ENCODE measurements around the gene SH2D4B.

Gene SH2D4B

GRCh38 chr10:80501381-80501912 is 36.3 kb upstream of the SH2D4B start:
- peaks cover 92% of the 10 kb centered on the region for H3K4me1 Mint-ChIP-seq
- H3K36me3 Mint-ChIP-seq, result peaks cover 12% of the 10 kb centered on the region
- H3K27ac Mint-ChIP-seq, result peak overlapping the region; percentile 86
- DNase-seq (ENCODE audit: low spot score in 2 of 2) (no peak), ATAC-seq (no peak)
- peaks cover 5% of the 10 kb centered on the region for H3K9me3 Mint-ChIP-seq
- no peak overlapping the region for H3K4me3 Mint-ChIP-seq

GRCh38 chr10:80501913-80502521 is 35.7 kb upstream of the SH2D4B start:
- DNase-seq (ENCODE audit: low spot score in 2 of 2) (no peak), ATAC-seq (no peak)
- Mint-ChIP-seq H3K27ac (peak overlapping the region; percentile 86), H3K4me3 (no peak overlapping the region), H3K4me1 (peaks cover 87% of the 10 kb centered on the region), H3K36me3 (peaks cover 6% of the 10 kb centered on the region), H3K9me3 (no peaks in the 10 kb centered on the region)

DNA sequence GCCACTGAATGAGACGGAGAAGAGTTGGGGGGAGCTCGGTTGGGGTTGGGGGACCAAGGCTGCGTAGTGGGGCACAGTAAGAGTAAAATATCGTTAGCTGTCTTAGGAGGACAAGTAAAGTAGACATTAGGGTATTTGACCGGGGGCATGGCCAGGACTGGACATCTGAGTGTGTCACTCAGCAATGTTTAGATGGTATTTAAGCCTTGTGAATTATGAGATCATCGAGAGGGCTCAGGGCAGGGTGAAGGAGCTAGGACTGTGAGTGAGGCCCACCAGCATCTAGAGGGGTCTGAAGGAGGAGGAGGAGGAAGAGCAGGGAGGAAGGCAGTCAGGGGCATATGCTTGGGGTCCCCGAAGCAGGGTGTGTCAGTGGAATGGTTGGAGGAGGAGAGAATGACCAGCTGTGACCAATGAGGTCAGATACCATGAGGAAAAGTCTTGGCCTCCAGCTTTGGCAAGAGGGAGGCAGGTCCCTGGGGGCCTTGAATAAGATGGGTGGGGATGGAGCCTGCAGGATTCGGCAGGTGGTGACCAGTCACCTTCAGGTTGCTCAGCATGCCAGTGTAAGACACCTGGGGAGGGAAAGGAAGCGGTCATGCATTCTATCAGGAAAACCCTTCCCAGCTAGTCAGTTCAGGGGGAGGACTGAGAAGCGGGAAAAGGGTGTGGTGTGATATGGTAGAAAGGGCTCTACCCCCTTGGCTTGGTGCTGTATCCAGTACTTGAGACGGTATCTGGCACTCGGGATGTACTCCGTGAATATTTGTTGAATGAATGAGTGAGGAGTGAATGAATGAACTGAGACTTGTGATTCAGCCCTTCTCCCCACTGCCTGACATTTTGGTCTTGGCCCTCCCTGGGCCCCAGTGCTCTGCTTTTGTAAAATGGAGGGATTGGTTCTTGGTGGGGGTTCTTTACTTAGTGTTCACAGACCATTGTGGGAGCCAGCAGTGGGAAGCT is 34.8 kb upstream of the SH2D4B start:
- H3K4me1 Mint-ChIP-seq, result peaks cover 78% of the 10 kb centered on the region
- no peak overlapping the region for H3K4me3 Mint-ChIP-seq
- DNase-seq (ENCODE audit: low spot score in 2 of 2), result no peak
- H3K9me3 Mint-ChIP-seq, result no peaks in the 10 kb centered on the region
- H3K36me3 Mint-ChIP-seq, result peaks cover 8% of the 10 kb centered on the region
- ATAC-seq, result no peak
- H3K27ac Mint-ChIP-seq, result peak overlapping the region; percentile 86

- Mint-ChIP-seq H3K36me3 (peaks cover 16% of the 10 kb centered on the region), H3K9me3 (no peaks in the 10 kb centered on the region), H3K4me1 (peaks cover 70% of the 10 kb centered on the region), H3K4me3 (no peak overlapping the region), H3K27ac (peak overlapping the region; percentile 86)
- DNase-seq (ENCODE audit: low spot score in 2 of 2) (no peak), ATAC-seq (no peak)
Observed at GRCh38 chr10:80503584-80504157, 34.0 kb upstream of the SH2D4B start.

DNA sequence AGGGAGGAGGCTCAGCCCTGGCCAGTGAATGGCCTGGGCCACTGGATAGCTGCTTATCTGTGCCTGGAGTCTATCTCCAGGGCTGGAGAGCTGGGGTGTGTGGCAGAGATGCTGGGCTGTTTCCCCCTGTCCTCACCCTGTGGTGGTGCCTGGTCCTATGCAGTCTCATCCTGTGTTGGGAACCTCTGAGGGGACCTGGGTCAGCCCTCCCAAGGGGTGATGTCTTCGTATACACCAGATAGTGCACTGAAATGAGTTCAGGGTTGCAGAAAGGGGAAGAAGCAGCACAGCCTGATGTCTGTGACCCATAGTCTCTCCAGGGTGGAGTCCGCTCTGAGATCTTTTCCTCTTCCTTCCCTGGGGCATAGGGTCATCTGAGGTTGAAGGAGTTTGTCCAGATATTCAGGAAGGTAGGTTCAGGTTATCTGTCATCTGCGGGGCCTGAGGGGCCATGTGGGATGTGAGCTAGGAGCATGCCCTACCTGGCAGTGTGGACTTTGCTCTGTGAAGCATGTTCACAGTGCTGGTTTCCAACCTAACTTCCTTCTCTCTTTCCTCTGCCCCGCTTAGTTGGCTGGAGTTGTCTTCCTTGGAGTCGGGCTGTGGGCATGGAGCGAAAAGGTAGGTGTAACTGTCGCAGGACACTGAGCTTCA is 33.4 kb upstream of the SH2D4B start:
- Mint-ChIP-seq H3K36me3 (peaks cover 22% of the 10 kb centered on the region), H3K27ac (peak overlapping the region; percentile 86), H3K4me1 (peaks cover 64% of the 10 kb centered on the region), H3K4me3 (peak overlapping the region; percentile 18), H3K9me3 (no peaks in the 10 kb centered on the region)
- no peak for DNase-seq (ENCODE audit: low spot score in 2 of 2)
- ATAC-seq, result no peak

GRCh38 chr10:80504897-80505465 is 32.7 kb upstream of the SH2D4B start:
- peak overlapping the region; percentile 86 for H3K27ac Mint-ChIP-seq
- peaks cover 62% of the 10 kb centered on the region for H3K4me1 Mint-ChIP-seq
- no peak for ATAC-seq
- H3K9me3 Mint-ChIP-seq, result no peaks in the 10 kb centered on the region
- no peak for DNase-seq (ENCODE audit: low spot score in 2 of 2)
- peak overlapping the region; percentile 18 for H3K4me3 Mint-ChIP-seq
- peaks cover 29% of the 10 kb centered on the region for H3K36me3 Mint-ChIP-seq

GRCh38 chr10:80506189-80506575 is 31.5 kb upstream of the SH2D4B start:
- peaks cover 41% of the 10 kb centered on the region for H3K36me3 Mint-ChIP-seq
- DNase-seq (ENCODE audit: low spot score in 2 of 2), result no peak
- peaks cover 58% of the 10 kb centered on the region for H3K4me1 Mint-ChIP-seq
- no peak for ATAC-seq
- H3K27ac Mint-ChIP-seq, result no peak overlapping the region
- H3K4me3 Mint-ChIP-seq, result no peak overlapping the region
- H3K9me3 Mint-ChIP-seq, result no peaks in the 10 kb centered on the region

- H3K4me1 Mint-ChIP-seq, result peaks cover 58% of the 10 kb centered on the region
- peak overlapping the region; percentile 23 for H3K27ac Mint-ChIP-seq
- peaks cover 48% of the 10 kb centered on the region for H3K36me3 Mint-ChIP-seq
- no peaks in the 10 kb centered on the region for H3K9me3 Mint-ChIP-seq
- DNase-seq (ENCODE audit: low spot score in 2 of 2) (no peak), ATAC-seq (no peak)
- H3K4me3 Mint-ChIP-seq, result no peak overlapping the region
Observed at GRCh38 chr10:80506836-80507487, 30.7 kb upstream of the SH2D4B start.

DNA sequence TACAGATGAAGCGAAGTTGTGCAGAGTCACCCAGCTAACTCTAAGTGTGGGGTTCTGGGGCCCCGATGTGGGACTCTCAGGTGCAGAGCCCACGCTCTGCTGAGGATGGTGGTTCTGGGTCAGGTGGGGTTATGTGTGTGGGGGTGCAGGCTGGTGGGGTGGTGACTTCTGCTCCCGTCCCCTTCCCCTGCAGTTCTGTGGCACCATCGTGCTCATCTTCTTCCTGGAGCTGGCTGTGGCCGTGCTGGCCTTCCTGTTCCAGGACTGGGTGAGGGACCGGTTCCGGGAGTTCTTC is 28.6 kb upstream of the SH2D4B start:
- H3K4me1 Mint-ChIP-seq, result peaks cover 39% of the 10 kb centered on the region

DNA sequence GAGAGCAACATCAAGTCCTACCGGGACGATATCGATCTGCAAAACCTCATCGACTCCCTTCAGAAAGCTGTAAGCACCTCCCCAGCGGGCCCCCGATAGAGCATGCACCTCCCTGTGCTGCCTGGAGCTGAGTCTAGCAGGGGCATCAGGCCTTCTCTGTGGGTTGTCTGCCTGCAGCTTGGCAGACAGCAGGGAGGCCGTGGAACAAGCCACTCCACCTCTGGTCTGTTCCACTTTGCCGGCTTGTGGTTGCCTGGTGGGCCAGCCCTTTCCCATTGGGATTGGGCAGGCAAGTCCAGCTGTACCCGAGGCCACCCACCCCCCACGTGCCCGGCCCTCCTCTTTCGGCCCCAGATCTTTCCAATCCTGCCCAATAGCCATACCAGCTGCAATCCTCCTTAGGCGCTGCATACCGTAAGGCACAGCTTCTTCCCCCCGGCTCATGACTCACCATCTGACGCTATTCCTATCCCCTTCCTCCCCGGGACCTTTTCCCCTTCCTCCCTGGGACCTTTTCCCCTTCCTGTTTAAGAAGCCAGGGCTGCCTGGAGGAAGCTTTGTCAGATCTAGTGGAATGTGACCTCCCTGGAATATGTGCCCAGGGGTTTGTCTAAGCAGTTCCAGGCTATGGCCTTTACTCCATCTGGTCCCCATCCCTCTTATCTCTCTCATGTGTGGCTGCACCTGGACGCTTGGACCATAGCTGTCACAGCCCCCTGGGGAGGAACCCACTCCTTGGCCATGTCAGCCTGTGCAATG is 28.1 kb upstream of the SH2D4B start:
- Mint-ChIP-seq H3K4me1 (peaks cover 37% of the 10 kb centered on the region), H3K9me3 (no peaks in the 10 kb centered on the region), H3K27ac (peak overlapping the region; percentile 91), H3K4me3 (no peak overlapping the region), H3K36me3 (peaks cover 75% of the 10 kb centered on the region)
- no peak for ATAC-seq
- no peak for DNase-seq (ENCODE audit: low spot score in 2 of 2)

More for the DNA sequence above, 28.6 kb upstream of the SH2D4B start:
- DNase-seq (ENCODE audit: low spot score in 2 of 2), result no peak
- ATAC-seq, result no peak
- H3K4me3 Mint-ChIP-seq, result no peak overlapping the region
- H3K27ac Mint-ChIP-seq, result no peak overlapping the region
- H3K36me3 Mint-ChIP-seq, result peaks cover 69% of the 10 kb centered on the region
- no peaks in the 10 kb centered on the region for H3K9me3 Mint-ChIP-seq

DNA sequence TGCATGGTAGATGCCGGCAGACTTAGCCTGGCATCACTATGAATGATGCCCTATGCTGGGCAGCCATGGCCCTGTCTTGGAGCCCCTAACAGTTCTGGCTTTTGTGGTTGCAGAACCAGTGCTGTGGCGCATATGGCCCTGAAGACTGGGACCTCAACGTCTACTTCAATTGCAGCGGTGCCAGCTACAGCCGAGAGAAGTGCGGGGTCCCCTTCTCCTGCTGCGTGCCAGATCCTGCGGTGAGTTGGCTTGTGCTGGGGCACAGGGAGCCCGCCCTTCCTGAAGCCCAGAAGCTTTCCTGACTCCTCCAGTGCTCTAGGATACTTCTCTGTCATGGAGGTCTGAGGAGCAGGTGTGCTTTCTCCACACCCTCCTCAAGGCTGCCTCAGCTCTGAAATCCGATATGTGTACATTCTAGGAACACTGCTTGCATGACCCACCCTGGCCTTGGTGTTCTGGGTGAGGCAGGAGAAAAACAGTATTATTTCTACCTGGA is 25.6 kb upstream of the SH2D4B start:
- ATAC-seq (no peak), DNase-seq (ENCODE audit: low spot score in 2 of 2) (no peak)
- H3K36me3 Mint-ChIP-seq, result peaks cover 95% of the 10 kb centered on the region
- no peak overlapping the region for H3K4me3 Mint-ChIP-seq
- peak overlapping the region; percentile 91 for H3K27ac Mint-ChIP-seq
- peaks cover 30% of the 10 kb centered on the region for H3K4me1 Mint-ChIP-seq
- H3K9me3 Mint-ChIP-seq, result no peaks in the 10 kb centered on the region

- no peaks in the 10 kb centered on the region for H3K9me3 Mint-ChIP-seq
- peaks cover 96% of the 10 kb centered on the region for H3K36me3 Mint-ChIP-seq
- no peak overlapping the region for H3K4me3 Mint-ChIP-seq
- no peak for ATAC-seq
- peaks cover 35% of the 10 kb centered on the region for H3K4me1 Mint-ChIP-seq
- DNase-seq (ENCODE audit: low spot score in 2 of 2), result no peak
- peak overlapping the region; percentile 91 for H3K27ac Mint-ChIP-seq
Observed at GRCh38 chr10:80513106-80513505, 24.6 kb upstream of the SH2D4B start.

- Mint-ChIP-seq H3K36me3 (peaks cover 94% of the 10 kb centered on the region), H3K27ac (peak overlapping the region; percentile 84), H3K4me1 (peaks cover 41% of the 10 kb centered on the region), H3K9me3 (no peaks in the 10 kb centered on the region), H3K4me3 (no peak overlapping the region)
- DNase-seq (ENCODE audit: low spot score in 2 of 2), result no peak
- ATAC-seq, result no peak
Observed at GRCh38 chr10:80515511-80515910, 22.2 kb upstream of the SH2D4B start.

- Mint-ChIP-seq H3K4me3 (no peak overlapping the region), H3K36me3 (peaks cover 94% of the 10 kb centered on the region), H3K9me3 (no peaks in the 10 kb centered on the region), H3K4me1 (peaks cover 43% of the 10 kb centered on the region), H3K27ac (peak overlapping the region; percentile 84)
- DNase-seq (ENCODE audit: low spot score in 2 of 2) (no peak), ATAC-seq (no peak)
Observed at GRCh38 chr10:80515941-80516340, 21.8 kb upstream of the SH2D4B start.

All from stimulated activated effector memory CD8-positive, alpha-beta T cell treated with anti-CD3 and anti-CD28 coated beads, Interleukin-12 subunit alpha, Interleukin-12 subunit beta, amount 100 ng/mL, for 72 hours (primary cell).